Stimulated activated CD8-positive, alpha-beta memory T cell treated with anti-CD3 and anti-CD28 coated beads, Interleukin-7, amount 100 ng/mL, for 24 hours (primary cell): ENCODE measurements around the gene ARF1.

Experiments
- DNase-seq: peaks from one replicate; pipeline ENCODE4 v3.0.0-alpha.2; 2020; ENCODE audit warnings: low read depth

ARF1 gene

GRCh38 chr1:228122921-228123441 is 40.5 kb downstream of the ARF1 start:
- DNase-seq, result no peak

DNA sequence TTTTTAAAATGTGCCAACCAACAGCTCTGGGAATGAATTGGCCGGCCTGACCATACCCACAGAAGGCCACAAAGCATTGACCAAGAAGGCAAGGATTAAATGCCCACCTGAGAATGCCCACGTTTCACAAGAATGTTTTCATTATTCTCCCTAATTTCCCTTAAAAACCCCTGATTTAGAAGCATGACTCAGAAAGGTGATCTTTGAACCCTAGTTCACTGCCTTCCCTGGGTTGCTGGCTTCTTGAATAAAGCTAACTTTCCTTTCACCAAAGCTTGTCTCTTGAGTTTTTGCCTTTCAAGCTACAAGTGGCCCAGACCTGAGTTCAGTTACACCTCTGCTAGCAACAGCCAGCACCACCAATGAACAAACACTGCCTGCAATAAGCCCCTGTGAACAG is 41.0 kb downstream of the ARF1 start:
- no peak for DNase-seq

DNA sequence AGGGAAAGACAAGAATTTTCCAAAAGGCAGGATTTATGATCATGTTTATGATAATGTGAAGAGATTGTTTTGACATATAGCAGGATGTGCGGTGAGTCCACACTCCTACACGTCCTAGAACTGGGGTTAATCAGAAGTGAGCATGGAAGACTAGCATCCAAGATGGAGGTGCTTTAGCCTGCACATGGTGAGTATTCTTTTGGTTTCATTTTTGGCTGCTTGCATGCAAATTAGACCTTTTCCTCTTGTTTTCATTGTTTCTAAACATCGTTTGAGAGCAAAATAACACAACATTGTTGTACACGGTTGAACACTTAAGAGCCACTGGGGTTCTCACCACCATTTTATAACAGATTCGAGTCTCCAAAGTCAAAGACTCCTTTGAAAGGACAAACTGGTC is 42.7 kb downstream of the ARF1 start:
- DNase-seq, result no peak

GRCh38 chr1:228131766-228132165 is 49.3 kb downstream of the ARF1 start:
- DNase-seq, result no peak

DNA sequence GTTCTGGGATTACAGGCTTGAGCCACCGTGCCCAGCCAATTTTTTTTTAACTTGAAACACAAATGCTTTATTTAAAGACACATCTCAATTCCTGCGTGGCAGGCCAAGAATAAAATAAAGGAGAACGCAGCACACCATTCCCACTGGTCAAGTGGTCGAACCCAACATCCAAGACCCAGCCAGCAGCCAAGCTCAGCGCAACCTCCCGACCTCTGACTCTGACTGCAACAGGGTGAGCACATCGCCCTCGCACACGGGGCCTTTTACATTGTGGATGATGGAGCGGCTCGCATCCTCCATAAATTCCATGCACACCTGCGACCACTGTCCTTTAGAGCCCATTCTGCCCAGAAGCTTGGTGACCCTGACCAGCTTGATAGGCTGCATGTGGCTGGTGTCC is 52.1 kb downstream of the ARF1 start:
- DNase-seq, result no peak

- DNase-seq, result no peak
These were observed 54.4 kb downstream of the ARF1 start for GRCh38 chr1:228136901-228137300.

- DNase-seq, result no peak
These were observed 57.0 kb downstream of the ARF1 start for GRCh38 chr1:228139406-228139930.

GRCh38 chr1:228139931-228140723 is 57.6 kb downstream of the ARF1 start, which contains the start of gene GUK1:
GUK1 (plus strand) TSS chr1:228140279; CDS start chr1:228140303, 24 bp downstream.
- peak; percentile 98 for DNase-seq

GRCh38 chr1:228140724-228141225 is 58.3 kb downstream of the ARF1 start:
- no peak for DNase-seq

DNA sequence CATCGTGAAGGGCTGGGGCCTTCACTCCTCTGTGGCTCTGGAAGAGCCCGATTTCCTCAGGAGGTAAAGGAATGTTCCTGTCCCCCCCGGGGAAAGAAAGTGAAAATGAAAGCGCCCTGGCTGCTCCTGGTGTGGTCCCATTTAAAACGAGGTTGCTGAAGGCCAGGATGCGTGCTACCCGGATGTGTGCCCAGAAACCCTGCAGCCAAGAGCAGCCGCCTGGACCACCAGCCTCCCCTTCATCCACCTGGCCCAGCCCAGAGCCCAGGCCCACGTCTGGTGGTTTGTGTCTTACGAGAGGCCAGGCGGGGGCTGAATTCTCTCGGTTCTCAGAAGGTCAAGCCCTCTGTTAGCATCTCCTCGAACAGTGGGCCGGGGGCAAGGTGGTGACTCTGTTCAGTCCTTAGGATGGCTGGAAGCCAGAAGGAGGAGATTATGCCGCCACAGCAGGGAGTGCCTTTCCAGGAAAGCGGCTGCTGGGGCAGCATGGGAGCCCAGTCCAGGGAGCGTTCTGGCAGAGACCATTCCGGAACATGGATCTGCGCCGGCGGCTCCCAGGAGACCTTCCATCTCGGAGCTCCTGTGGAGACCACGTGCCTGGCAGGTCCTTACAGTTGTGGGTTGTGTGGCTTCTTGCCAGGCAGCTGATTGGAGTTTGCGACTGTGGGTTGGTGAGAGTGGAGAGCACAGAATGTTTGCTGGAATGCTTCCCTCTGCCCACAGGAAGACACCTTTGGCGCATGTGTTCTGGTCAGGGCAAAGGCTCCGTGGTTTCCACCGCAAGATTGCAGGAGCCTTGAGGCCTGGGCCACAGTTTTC is 58.9 kb downstream of the ARF1 start:
- no peak for DNase-seq

DNA sequence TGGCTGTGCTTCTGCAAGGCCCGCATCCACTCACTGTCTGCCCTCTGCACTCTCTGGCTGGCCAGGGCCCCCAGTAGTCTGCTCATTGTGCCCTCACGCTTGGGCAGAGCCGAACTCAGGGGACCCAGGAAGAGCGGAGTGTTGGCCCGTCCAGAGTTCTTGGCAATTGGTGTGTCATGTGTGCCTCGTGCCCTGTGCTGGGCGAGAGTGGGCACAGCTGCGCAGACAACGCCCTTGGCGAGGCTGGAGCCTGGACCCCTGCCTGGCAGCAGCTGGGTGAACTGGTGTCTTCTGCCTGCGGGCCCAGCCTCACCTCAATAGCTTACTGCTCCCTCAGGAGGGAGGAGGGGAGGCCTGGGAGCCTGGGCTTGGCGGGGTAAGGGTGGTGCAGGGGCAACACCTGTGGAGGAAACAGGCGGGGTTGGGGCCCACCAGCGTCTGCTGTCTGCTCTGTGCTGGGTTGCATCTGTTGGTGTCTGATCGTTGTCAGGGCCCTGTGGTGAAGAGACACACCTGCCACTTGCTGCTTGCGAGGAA is 59.7 kb downstream of the ARF1 start:
- no peak for DNase-seq

- DNase-seq, result no peak
These were observed 60.2 kb downstream of the ARF1 start for GRCh38 chr1:228142701-228143136.

DNA sequence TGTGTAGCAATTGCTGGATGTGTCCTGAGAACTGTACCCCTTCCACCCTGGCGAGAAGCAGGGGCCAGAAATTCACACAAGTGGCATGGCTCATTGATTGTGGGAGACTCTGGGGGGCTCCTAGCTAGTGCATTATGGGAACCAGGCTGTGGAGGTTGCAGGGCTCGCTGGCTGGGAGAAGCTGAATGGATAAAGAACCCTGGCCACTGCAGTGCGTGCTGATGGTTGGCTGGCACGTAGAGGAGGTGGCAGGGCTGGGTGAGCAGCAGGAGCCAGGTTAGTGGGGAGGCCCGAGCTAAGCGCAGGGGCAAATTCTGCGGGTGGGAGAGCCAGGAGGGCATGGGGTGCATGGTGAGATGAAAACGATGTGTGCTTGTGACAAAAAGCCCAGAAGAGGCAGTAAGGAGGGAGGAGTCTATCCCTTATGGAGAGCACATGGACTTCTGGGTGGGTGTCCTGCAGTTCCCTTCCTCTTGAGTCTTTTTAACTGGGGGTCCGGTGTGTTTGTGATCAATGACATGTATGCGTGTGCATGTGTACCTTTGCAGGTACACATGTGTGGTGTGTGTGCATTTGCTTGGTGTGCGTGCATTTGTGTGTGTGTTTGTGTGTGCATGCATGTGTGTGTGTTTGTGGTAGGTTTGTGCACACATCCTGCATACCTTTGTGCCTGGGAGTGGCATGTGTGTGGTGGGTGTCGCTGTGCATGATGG is 61.1 kb downstream of the ARF1 start:
- DNase-seq, result no peak

DNA sequence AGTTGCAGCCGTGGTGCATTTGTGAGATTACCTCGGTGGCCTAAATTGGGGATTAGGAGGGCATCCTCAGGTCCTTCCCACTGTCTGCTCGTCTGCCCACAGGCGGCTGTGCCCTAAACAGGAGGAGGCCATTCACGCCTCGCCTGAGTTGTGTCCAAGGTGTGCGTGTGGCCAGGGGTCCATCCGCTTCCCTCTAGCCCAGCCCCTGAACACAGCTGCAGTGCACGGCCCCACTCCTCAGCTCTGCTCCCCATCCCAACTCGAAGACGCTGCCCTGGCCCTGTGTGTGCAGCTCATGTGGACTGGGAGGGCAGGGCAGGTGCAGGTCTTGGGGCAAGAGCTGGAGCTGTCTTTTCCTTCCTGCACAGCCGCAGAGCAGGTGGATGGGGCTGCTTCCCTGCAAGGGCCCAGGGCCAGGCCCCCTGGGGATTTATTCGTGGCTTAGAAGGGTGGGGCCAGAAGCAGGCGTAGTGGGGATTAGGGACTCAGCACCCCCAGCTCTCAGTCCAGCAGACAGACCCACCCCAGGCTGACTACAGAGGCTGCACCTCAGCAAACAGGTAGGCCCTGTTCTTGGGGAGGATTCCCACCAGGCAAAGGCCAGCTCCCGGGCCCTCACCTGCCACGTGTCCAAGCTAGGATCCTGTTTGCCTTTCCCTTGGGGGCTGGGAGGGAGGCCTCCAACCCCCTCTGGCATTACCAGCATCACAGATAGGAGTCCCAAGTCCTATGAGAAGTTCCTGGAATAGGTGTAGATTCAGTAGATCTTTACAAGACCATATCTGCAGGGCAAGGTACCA is 61.9 kb downstream of the ARF1 start:
- DNase-seq, result no peak

GRCh38 chr1:228144993-228145343 is 62.5 kb downstream of the ARF1 start:
- no peak for DNase-seq

GRCh38 chr1:228145463-228146416 is 63.2 kb downstream of the ARF1 start:
- DNase-seq, result no peak

GRCh38 chr1:228146417-228147150 is 64.1 kb downstream of the ARF1 start:
- no peak for DNase-seq

DNA sequence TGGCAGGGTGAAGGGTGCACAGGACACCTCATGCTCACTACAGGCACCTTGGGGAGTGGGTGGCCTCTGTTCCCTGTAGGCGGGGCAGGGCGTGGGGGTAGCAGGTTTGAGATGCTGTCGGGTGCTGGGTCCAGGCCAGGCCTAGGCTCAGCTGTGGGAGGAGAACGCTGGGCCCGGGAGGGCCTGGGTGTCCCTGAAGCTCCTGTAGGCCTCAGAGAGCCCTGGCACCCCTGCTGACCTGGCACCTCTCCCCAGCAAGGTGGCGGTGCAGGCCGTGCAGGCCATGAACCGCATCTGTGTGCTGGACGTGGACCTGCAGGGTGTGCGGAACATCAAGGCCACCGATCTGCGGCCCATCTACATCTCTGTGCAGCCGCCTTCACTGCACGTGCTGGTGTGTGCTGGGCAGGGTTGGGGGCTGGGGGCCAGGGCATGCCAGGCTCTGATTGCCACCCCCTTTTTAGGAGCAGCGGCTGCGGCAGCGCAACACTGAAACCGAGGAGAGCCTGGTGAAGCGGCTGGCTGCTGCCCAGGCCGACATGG is 64.7 kb downstream of the ARF1 start:
- no peak for DNase-seq

DNA sequence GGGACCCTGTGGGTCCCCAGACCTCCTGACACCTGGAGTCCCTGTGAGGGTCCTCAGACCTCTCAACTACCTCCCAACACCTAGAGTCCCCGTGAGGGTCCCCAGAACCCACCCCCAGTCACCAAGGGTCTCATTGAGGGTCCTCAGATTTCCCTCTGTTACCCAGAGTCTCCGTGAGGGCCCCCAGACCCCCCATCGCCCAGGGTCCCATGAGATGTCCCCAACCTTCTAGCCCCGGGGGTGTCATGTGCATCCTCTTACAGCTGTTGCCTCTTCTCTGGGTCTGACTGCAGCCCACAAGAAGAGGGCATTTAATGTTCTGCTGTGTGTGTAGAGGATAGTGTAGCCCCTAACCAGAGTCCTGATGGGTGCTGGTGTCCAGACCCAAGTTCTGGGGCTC is 65.3 kb downstream of the ARF1 start:
- no peak for DNase-seq
